NCI-H524 treated with DMSO at 0.1 percent for 48 hours (cell line): ENCODE data around the gene KCNMA1.

Experiments
- DNase-seq: peaks from one replicate; lab custom pipeline; 2025; lab: John Stamatoyannopoulos, UW

The KCNMA1 gene

GRCh38 chr10:77634939-77635338, 2.7 kb downstream of the KCNMA1 start:
- DNase-seq, result no peak

GRCh38 chr10:77633376-77633775, 4.2 kb downstream of the KCNMA1 start:
- no peak for DNase-seq

GRCh38 chr10:77631241-77631640, 6.4 kb downstream of the KCNMA1 start:
- DNase-seq, result no peak

- no peak for DNase-seq
Observed at GRCh38 chr10:77630507-77630848, 7.1 kb downstream of the KCNMA1 start.

GRCh38 chr10:77629775-77630506, 7.7 kb downstream of the KCNMA1 start:
- DNase-seq, result no peak

GRCh38 chr10:77628906-77629730, 8.5 kb downstream of the KCNMA1 start:
- no peak for DNase-seq

- no peak for DNase-seq
Observed at GRCh38 chr10:77626266-77626935, 11.2 kb downstream of the KCNMA1 start.

- no peak for DNase-seq
Observed at GRCh38 chr10:77625379-77625778, 12.2 kb downstream of the KCNMA1 start.

- no peak for DNase-seq
Observed at GRCh38 chr10:77622889-77623291, 14.7 kb downstream of the KCNMA1 start.

- no peak for DNase-seq
Observed at GRCh38 chr10:77620731-77621130, 16.9 kb downstream of the KCNMA1 start.

GRCh38 chr10:77619964-77620703, 17.5 kb downstream of the KCNMA1 start:
- no peak for DNase-seq

- no peak for DNase-seq
Observed at GRCh38 chr10:77618117-77618516, 19.5 kb downstream of the KCNMA1 start.

- DNase-seq, result no peak
Observed at GRCh38 chr10:77616766-77617165, 20.8 kb downstream of the KCNMA1 start.

- DNase-seq, result no peak
Observed at GRCh38 chr10:77614778-77615625, 22.6 kb downstream of the KCNMA1 start.

- DNase-seq, result no peak
Observed at GRCh38 chr10:77613476-77614130, 24.0 kb downstream of the KCNMA1 start.

- no peak for DNase-seq
Observed at GRCh38 chr10:77611670-77612069, 25.9 kb downstream of the KCNMA1 start.

- no peak for DNase-seq
Observed at GRCh38 chr10:77611221-77611620, 26.4 kb downstream of the KCNMA1 start.

- DNase-seq, result no peak
Observed at GRCh38 chr10:77609781-77610272, 27.8 kb downstream of the KCNMA1 start.

GRCh38 chr10:77608281-77608680, 29.3 kb downstream of the KCNMA1 start:
- no peak for DNase-seq

GRCh38 chr10:77606751-77607150, 30.9 kb downstream of the KCNMA1 start:
- DNase-seq, result no peak

GRCh38 chr10:77605466-77605865, 32.1 kb downstream of the KCNMA1 start:
- DNase-seq, result no peak
